HCT116 (cell line): ENCODE results near the gene HUS1B. TPM values are rescaled to one million over a fixed set of nuclear protein-coding genes. Genes with fewer than 3 reads are reported as not detected.
"Not testable (repeated sequence)": the region's sequence is repeated elsewhere in the genome, so short reads cannot be mapped to it uniquely, and the experiment has no call there.

Experiments used
- ATAC-seq: fragments of 200-7000 bp; cut with Tn5 transposase; 2 replicates; pipeline ENCODE4 v1.9.1; 2020; ENCODE audit warnings: mild to moderate bottlenecking, moderate library complexity
- BruUV-seq: library from RNA; stranded (reverse); fragments of 400-500 nt; replicated peaks from 2 replicates; lab custom pipeline; 2021; lab: Mats Ljungman, UMichigan
- CTCF ChIA-PET: fragments of 300-600 bp; sonication (Branson Sonifier 250); formaldehyde crosslinking; loops from one replicate; lab custom pipeline; 2021; ENCODE audit warnings: antibody characterized with exemption; lab: Charles Lee
- POLR2A ChIA-PET: fragments of 300-600, 350-600 bp; sonication (Branson Sonifier 250); formaldehyde crosslinking; loops from one replicate; lab custom pipeline; 2021; ENCODE audit warnings: antibody characterized with exemption; lab: Charles Lee
- RAD21 ChIA-PET, 2 experiments: fragments of 300-600 bp; sonication (Branson Sonifier 250); formaldehyde crosslinking; loops; one replicate each; lab custom pipeline; 2023; ENCODE audit warnings: low total read pairs in 2 of 2; ENCODE audit not compliant: uncharacterized antibody in 2 of 2, unreplicated experiment in 2 of 2, low non-redundant PET in 1 of 2; lab: Charles Lee
- DNase-seq: peaks from one replicate; pipeline ENCODE4 v3.0.0-alpha.2; 2010; ENCODE audit warnings: low read depth, low spot score
- H2AFZ ChIP-seq: fragments of 200-600 bp; shearing (Covaris generic), sonication (generic); 2 replicates; pipeline ENCODE4 v1.6.1; 2017; ENCODE audit warnings: low read depth, mixed run types, mixed read lengths, antibody characterized with exemption, low read length; ENCODE audit not compliant: poor library complexity, severe bottlenecking
- H3K27ac ChIP-seq: 2 replicates; pipeline ENCODE4 v1.5.1; 2012; ENCODE audit warnings: low read depth, low read length
- H3K27me3 ChIP-seq: fragments of 200-600 bp; sonication (generic); 2 replicates; pipeline ENCODE4 v1.6.1; 2016; ENCODE audit warnings: mixed run types, low read length, mixed read lengths; ENCODE audit not compliant: insufficient read depth
- H3K36me3 ChIP-seq, 2 experiments: fragments of 200-500 bp in 1 of 2; fragments of 200-600 bp in 1 of 2; sonication (Bioruptor generic) in 1 of 2; sonication (generic) in 1 of 2; 2 replicates each; pipeline versions ENCODE4 v1.5.1 to v1.6.1; 2014 to 2016; ENCODE audit warnings: low read length in 2 of 2, inconsistent platforms in 1 of 2, mixed read lengths in 1 of 2, mixed run types in 1 of 2; ENCODE audit not compliant: insufficient read depth in 2 of 2, control insufficient read depth in 1 of 2
- H3K4me1 ChIP-seq, 2 experiments: fragments of 200-600 bp in 1 of 2; sonication (generic) in 1 of 2; 2 replicates each; pipeline versions ENCODE4 v1.5.1 to v1.6.1; 2012 to 2017; ENCODE audit warnings: low read length in 2 of 2, inconsistent platforms in 1 of 2, mild to moderate bottlenecking in 1 of 2, mixed read lengths in 1 of 2, mixed run types in 1 of 2, moderate library complexity in 1 of 2; ENCODE audit not compliant: insufficient read depth in 2 of 2, control insufficient read depth in 1 of 2
- H3K4me2 ChIP-seq: fragments of 200-600 bp; sonication (generic); 2 replicates; pipeline ENCODE4 v1.6.1; 2017; ENCODE audit warnings: mixed run types, low read length, mixed read lengths
- H3K4me3 ChIP-seq, 2 experiments: fragments of 200-600 bp in 1 of 2; sonication (generic) in 1 of 2; replicated peaks in 1 of 2; 2 replicates each; pipeline ENCODE4 v1.5.1; 2011 to 2016; ENCODE audit warnings: low read length in 2 of 2, control low read depth in 1 of 2, low read depth in 1 of 2, mild to moderate bottlenecking in 1 of 2, mixed read lengths in 1 of 2, mixed run types in 1 of 2
- H3K79me2 ChIP-seq: fragments of 200-600 bp; sonication (generic); 2 replicates; pipeline ENCODE4 v1.6.1; 2017; ENCODE audit warnings: mild to moderate bottlenecking, mixed run types, low read length, moderate library complexity, mixed read lengths; ENCODE audit not compliant: insufficient read depth
- H3K9ac ChIP-seq: fragments of 200-600 bp; sonication (generic); 2 replicates; pipeline ENCODE4 v1.6.1; 2016; ENCODE audit warnings: low read length, mixed read lengths
- H3K9me2 ChIP-seq: fragments of 200-600 bp; sonication (generic), shearing (Covaris generic); 2 replicates; pipeline ENCODE4 v1.6.1; 2017; ENCODE audit warnings: mixed run types, mild to moderate bottlenecking, moderate library complexity; ENCODE audit not compliant: insufficient read depth
- H3K9me3 ChIP-seq, 2 experiments: fragments of 200-500 bp in 1 of 2; fragments of 200-600 bp in 1 of 2; sonication (Bioruptor generic) in 1 of 2; sonication (generic) in 1 of 2; 2 replicates each; pipeline ENCODE4 v1.6.1; 2014 to 2017; ENCODE audit warnings: low read length in 2 of 2, mixed read lengths in 2 of 2, inconsistent platforms in 1 of 2, low read depth in 1 of 2, mild to moderate bottlenecking in 1 of 2, mixed run types in 1 of 2, moderate library complexity in 1 of 2; ENCODE audit not compliant: control insufficient read depth in 1 of 2, insufficient read depth in 1 of 2
- H4K20me1 ChIP-seq: fragments of 200-600 bp; sonication (generic), shearing (Covaris generic); 2 replicates; pipeline ENCODE4 v1.6.1; 2017; ENCODE audit warnings: mixed run types, mild to moderate bottlenecking, moderate library complexity; ENCODE audit not compliant: insufficient read depth
- EZH2 ChIP-seq: fragments of 200-600 bp; sonication (generic); IDR thresholded peaks from 2 replicates; pipeline ENCODE4 v1.6.1; 2017; ENCODE audit warnings: antibody characterized with exemption, mixed run types
- FOSL1 ChIP-seq: IDR thresholded peaks from 2 replicates; pipeline ENCODE4 v1.6.1; 2012; ENCODE audit warnings: low read depth
- JUND ChIP-seq: IDR thresholded peaks from 2 replicates; pipeline ENCODE4 v1.6.1; 2012
- POLR2A ChIP-seq: IDR thresholded peaks from 2 replicates; pipeline ENCODE4 v1.7.0; 2011; ENCODE audit warnings: borderline replicate concordance; ENCODE audit not compliant: insufficient read depth, insufficient read length; ENCODE audit errors: extremely low read depth
- SIN3A ChIP-seq: IDR thresholded peaks from 2 replicates; pipeline ENCODE4 v1.6.1; 2012; ENCODE audit warnings: low read depth
- SP1 ChIP-seq: IDR thresholded peaks from 2 replicates; pipeline ENCODE4 v1.6.1; 2012; ENCODE audit warnings: low read depth
- SRF ChIP-seq: IDR thresholded peaks from 2 replicates; pipeline ENCODE4 v1.6.1; 2012; ENCODE audit warnings: low read depth
- YY1 ChIP-seq: IDR thresholded peaks from 2 replicates; pipeline ENCODE4 v1.6.1; 2011; ENCODE audit warnings: low read length, low read depth, moderate library complexity, mild to moderate bottlenecking; ENCODE audit not compliant: insufficient replicate concordance; ENCODE audit errors: extremely low read depth
- ZBTB33 ChIP-seq: IDR thresholded peaks from 2 replicates; pipeline ENCODE4 v1.6.1; 2011; ENCODE audit warnings: mild to moderate bottlenecking, low read length, moderate library complexity; ENCODE audit not compliant: insufficient replicate concordance; ENCODE audit errors: extremely low read depth
- ZFX ChIP-seq: fragments of 450-650 bp; IDR thresholded peaks from 2 replicates; pipeline ENCODE4 v1.6.1; 2017
- ZNF274 ChIP-seq: fragments of 200-500 bp; sonication (Bioruptor generic); IDR thresholded peaks from 2 replicates; pipeline ENCODE4 v1.6.1; 2014; ENCODE audit warnings: mild to moderate bottlenecking, low read depth, low read length, inconsistent platforms
- intact Hi-C: fragments of 100-400 bp; cut with micrococcal nuclease; formaldehyde crosslinking; loops from 2 replicates; pipeline ENCODE4 v1.10.0; 2022
- total RNA-seq: library from RNA; stranded (reverse); gene quantifications from one replicate; pipeline ENCODE4 v1.2.1, GENCODE V29; 2021; ENCODE audit not compliant: unreplicated experiment
- TF ChIP-seq, protein P1 (sequence below): IDR thresholded peaks from 2 replicates; pipeline ENCODE4 v1.6.1; 2012

Gene HUS1B
- total RNA-seq, 1 experiment from 2014 or later = 0.76 TPM

DNA sequence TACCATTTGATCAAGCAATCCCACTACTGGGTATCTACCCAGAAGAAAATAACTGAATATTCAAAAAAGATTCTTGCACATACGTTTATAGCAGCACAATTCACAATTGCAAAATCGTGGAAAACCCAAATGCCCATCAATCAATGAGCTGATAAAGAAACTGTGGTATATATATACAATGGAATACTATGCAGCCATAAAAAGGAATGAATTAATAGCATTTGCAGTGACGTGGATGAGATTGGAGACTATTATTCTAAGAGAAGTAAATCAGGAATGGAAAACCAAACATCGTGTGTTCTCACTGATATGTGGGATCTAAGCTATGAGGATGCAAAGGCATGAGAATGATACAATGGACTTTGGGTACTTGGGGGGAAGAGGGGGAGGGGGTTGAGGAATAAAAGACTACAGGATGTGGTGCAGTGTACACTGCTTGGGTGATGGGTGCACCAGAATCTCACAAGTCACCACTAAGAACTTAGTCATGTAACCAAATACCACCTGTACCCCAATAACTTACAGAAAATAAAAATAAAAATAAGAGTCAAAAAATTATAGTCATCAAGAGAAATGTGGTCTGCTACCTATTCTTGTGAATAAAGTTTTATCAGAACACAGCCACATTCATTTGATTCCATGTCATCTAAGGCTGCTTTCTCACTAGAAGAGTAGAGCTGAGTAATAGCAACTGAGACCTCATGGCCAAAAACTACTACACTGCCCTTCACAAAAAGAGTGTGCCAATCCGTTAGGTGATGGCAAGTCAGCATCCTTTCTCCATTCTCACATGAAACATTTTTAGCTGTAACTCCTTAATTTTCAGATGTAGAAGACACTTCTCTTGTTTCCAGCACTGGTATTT, 8.7 kb upstream of the HUS1B start (continued):
- TF ChIP-seq SRF (no peak), JUND (no peak), EZH2 (no peak)

DNA sequence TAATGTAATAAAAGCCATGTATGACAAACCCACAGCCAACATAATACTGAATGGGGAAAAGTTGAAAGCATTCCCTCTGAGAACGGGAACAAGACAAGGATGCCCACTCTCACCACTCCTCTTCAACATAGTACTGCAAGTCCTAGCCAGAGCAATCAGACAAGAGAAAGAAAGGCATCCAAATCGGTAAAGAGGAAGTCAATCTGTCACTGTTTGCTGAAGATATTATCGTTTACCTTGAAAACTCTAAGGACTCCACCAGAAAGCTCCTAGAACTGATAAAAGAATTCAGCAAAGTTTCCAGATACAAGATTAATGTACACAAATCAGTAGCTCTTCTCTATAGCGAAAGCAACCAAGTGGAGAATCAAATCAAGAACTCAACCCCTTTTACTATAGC, 6.9 kb upstream of the HUS1B start:
- H3K4me2 ChIP-seq, DNase-seq, H4K20me1 ChIP-seq, H3K4me3 ChIP-seq, RAD21 ChIA-PET, intact Hi-C loops, BruUV-seq, CTCF ChIA-PET, H3K9ac ChIP-seq, H3K36me3 ChIP-seq, H3K27me3 ChIP-seq, H3K9me2 ChIP-seq, H3K9me3 ChIP-seq, H3K27ac ChIP-seq, POLR2A ChIA-PET, ATAC-seq, H2AFZ ChIP-seq: not testable (repeated sequence)
- peaks cover 0 to 11% of the 10 kb centered on the region in 2 experiments; a peak in 2 of 4 replicates for H3K4me1 ChIP-seq
- peaks cover 42% of the 10 kb centered on the region for H3K79me2 ChIP-seq

DNA sequence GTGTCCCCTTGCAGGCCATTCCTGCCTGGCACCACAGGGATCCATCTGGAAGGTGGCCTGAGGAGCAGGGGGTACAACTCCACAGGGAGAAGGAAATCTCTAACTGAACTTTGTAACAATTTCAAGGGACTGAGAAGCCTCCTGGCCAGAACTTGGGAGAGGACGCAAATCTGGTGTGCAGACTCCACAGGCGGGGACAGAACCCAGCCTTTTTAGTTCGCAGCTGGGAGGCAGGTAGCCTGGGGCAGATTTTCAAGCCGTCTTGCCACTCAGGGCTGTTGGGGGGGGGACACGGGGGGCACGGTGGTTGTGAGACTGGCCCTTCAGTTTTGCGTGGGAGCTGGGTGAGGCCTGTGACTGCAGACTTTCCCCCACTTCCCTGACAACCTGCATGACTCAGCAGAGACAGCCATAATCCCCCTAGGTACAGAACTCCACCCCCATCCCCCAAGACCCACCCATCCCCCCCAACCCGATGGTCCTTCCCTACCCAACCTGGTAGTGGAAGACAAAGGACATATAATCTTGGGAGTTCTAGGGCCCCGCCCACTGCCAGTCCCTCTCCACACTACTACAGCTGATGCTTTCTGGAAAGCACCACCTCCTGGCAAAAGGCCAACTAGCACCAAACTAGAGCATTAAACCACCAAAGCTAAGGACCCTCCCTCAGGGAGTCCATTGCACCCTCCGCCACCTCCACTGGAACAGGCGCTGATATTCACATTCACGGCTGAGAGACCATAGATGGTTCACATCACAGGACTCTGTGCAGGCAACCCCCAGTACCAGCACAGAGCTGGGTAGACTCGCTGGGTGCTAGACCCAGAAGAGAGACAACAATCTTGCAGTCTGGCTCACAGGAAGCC, 3.0 kb upstream of the HUS1B start:
- ChIA-PET CTCF (no interaction called here), POLR2A (no interaction called here), RAD21 (no interaction called here)
- Histone ChIP-seq H3K9me3 (no peaks in the 10 kb centered on the region), H3K27ac (no peak overlapping the region), H3K9ac (no peak overlapping the region), H3K4me1 (peaks cover 0 to 11% of the 10 kb centered on the region in 2 experiments; a peak in 2 of 4 replicates), H3K79me2 (peaks cover 48% of the 10 kb centered on the region), H2AFZ (no peak overlapping the region), H3K4me2 (no peak overlapping the region), H3K36me3 (no peaks in the 10 kb centered on the region), H4K20me1 (no peaks in the 10 kb centered on the region), H3K27me3 (no peaks in the 10 kb centered on the region), H3K4me3 (no peak overlapping the region), H3K9me2 (no peaks in the 10 kb centered on the region)
- no peak for TF ChIP-seq YY1
- TF ChIP-seq, protein P1, sequence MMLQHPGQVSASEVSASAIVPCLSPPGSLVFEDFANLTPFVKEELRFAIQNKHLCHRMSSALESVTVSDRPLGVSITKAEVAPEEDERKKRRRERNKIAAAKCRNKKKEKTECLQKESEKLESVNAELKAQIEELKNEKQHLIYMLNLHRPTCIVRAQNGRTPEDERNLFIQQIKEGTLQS = no peak
- no peak for TF ChIP-seq FOSL1
- no peak for TF ChIP-seq SP1
- TF ChIP-seq POLR2A = no peak
- TF ChIP-seq EZH2 = no peak
- TF ChIP-seq ZNF274 = no peak
- TF ChIP-seq SIN3A = no peak
- TF ChIP-seq SRF = no peak
- TF ChIP-seq ZBTB33 = no peak
- TF ChIP-seq ZFX = no peak
- no peak for TF ChIP-seq JUND
- DNase-seq (no peak), ATAC-seq (no peak)
- BruUV-seq = no TSS peak
- intact Hi-C loops = no loop called here
